HG02840 (cell line): Measurements from ENCODE around the gene TMEM158.
A peak's percentile ranks its signal among the peaks of the same experiment; 100 is the strongest.

ENCODE experiments used
- ATAC-seq: cut with Tn5 transposase; IDR thresholded peaks from one replicate; pipeline ENCODE4 v1.9.1; 2021; ENCODE audit warnings: mild to moderate bottlenecking, moderate library complexity, moderate number of reproducible peaks; ENCODE audit not compliant: unreplicated experiment, low FRiP score

The TMEM158 gene

DNA sequence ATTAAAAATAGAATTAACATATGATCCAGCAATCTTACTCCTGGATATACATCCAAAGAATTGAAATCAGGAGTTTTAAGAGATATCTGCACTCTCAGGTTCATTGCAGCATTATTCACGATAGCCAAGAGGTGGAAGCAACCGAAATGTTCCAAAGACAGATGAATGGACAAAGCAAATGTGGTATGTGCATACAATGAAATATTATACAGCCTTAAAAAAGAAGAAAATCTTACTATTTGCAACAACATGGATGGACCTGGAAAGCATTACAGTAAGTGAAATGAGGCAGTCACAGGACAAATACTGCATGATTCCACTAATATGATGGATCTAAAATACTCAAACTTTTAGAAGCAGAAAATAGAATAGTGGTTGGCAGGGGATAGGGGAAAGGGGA, 9.3 kb upstream of the TMEM158 start:
- ATAC-seq, result no peak

DNA sequence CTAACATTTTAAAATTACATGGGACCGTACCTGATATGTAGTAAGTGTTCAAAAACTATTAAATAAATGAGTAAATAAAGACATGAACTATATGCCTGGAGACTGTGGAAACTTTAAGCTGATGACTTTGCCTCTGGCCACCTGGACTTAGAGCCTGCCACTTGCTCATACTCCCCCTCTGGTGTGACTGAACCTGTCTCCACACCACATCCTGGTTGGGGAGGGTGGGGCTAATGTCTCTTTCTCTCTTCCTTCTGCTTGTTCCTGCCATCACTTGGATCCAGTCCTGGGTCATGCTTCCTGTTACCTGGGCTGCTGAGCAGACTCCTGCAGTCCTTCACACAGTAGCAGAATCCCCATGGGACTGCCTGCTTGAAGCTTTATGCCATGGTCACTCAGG, 8.2 kb upstream of the TMEM158 start:
- no peak for ATAC-seq

GRCh38 chr3:45232521-45232920, 6.4 kb upstream of the TMEM158 start:
- no peak for ATAC-seq

DNA sequence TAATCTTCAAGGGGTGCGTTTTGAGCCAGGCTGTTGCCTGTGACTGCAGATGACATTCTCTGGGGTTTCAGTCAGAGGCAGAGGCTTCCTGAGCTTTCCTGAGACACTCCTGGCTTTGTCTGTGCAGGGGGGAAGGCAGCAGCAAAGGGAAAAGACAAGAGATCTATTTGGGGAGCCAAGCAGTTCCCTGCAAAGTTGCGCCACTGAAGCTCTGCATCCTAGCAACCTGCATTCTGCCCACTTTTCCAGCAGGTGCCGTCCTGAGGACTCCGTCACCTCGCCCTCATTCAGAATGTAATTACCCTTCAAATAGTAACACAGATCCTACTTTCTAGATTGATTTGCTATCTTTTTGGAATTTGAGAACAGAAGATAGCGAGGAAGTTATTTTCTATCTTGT, 1.9 kb upstream of the TMEM158 start:
- no peak for ATAC-seq

GRCh38 chr3:45227071-45227820, 1.2 kb upstream of the TMEM158 start:
- no peak for ATAC-seq

- peak; percentile 35 for ATAC-seq
These were observed 452 bp downstream of the TMEM158 start for GRCh38 chr3:45225465-45226205.

DNA sequence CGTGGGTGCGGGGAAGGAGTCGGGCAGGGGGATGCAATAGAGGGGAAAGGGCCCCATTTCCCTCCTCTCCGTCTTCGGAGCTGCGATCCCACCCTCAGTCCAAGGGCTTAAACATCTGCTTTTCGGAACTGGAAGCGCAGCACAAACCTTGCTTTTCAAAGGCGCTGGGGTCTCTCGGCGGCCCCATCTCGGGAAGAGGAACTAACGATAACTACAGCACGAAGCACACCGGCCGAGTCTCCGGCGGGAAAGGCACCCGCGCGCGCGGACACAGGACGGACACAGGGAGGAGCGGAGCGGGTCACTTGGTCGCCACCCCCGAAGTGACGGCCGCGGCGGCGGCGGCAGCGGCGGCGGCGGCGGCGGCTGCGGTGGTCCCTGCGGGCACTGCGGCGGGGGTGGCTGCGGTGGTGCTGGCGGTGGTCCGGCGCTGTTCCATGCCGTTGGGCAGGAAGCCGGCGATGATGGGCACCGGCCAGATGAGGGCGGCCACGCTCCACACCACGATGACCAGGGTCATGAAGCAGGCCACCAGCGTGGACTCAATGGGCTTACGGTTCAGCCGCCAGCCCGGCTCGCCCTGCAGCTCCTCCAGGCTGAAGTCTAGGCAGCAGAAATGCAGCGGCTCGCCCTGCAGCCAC, 1.1 kb downstream of the TMEM158 start:
- peak; percentile 13 for ATAC-seq

- no peak for ATAC-seq
These were observed 2.0 kb downstream of the TMEM158 start for GRCh38 chr3:45223889-45224727.

DNA sequence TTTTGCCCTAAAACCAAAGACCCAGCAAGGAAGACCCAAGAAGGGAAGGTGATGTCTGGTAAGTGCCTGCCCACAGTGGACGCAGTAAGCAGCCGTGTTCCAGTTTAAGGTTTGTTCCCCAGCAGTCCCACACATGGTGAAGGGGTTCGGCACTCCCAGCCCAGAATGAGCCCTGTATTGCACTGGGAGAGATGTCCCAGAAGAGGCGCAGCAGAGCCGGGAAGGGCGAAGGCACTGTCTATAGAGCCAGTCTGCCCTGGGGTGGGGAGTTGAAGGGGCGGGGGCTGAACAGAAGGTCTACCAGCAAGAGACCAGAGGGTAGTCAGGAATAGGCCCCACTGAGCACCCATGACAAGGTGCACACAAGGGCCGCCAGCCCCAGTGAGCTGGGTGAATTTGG, 6.4 kb downstream of the TMEM158 start:
- no peak for ATAC-seq

- ATAC-seq, result no peak
These were observed 7.3 kb downstream of the TMEM158 start for GRCh38 chr3:45218578-45219390.

DNA sequence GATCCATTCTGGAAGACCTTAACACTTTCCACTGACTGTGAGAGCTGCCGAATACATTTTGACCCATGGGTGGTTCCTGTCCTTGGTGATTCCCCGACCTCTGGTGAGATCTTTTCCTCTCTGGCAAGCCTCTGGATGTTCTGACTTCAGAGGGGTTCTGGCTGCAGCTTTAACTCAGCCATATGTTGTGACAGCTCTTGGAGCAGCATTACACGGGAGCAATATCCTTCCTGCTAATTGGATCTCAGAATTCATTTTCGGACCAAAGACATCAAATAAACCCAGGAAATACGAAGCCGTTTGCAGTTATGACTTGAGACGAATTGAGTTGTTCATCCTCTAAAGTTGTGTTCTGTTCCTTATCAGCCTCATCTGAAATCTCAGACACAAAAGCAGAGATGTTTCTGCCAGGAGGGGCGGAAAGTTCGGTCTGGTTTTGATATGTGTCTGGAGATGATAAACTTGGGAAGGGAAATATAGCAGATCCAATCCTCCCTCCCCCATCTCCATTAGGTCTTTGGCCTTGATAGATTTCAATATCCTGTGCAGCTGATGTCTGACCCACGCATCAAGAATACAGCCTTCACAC, 10.0 kb downstream of the TMEM158 start:
- no peak for ATAC-seq

DNA sequence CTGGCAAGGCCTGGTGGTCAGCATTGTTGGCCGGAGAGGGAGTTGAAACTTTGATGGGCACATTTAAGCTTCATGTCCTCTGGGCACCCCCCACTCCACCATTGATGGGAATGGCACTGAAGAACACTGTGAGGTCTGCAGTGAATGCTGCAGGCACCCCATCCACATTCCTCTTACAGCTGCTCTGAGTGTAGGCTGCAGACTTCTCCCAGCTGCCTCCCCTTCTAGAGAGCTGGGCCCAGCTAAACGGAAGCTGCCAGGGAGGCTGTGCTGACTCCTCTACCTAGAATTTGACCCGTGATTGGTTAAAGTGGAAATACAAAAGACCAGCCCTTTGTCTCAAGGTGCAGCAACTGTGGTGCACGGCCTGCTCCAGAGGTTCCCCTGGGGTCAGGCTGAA, 10.6 kb downstream of the TMEM158 start:
- ATAC-seq, result no peak

DNA sequence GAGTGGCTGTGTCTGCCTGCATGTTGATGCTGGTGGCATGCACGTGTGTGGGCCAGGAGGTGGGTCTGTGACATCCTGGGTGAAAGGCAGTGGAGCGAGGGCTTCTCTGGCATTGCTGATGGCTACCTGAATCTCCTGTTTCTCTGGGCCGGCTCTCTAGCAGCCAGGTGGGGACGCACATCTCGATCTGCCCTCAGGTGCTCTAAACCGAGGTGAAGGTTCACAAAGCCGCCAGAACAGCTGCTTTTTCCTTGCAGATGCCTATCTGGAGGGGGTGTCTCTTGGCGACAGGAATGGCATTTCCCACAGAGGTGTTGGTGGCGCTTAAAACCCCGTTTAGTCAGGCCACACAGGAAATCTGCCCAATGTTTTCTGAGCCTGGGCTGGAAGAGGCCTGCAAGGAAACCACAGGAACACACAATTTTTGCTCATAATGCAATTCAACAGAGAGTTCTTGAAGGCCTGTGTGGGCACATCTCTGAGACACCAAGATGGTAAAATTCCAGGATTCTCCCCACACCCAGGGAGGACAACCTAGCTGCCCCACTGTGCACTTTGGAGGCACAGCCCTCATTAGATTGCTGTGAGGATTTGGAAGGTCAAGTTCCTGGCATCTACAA, 11.9 kb downstream of the TMEM158 start:
- no peak for ATAC-seq

GRCh38 chr3:45212095-45212468, 14.0 kb downstream of the TMEM158 start:
- no peak for ATAC-seq

- ATAC-seq, result no peak
These were observed 14.5 kb downstream of the TMEM158 start for GRCh38 chr3:45211466-45212094.

GRCh38 chr3:45210308-45211041, 15.6 kb downstream of the TMEM158 start:
- no peak for ATAC-seq

DNA sequence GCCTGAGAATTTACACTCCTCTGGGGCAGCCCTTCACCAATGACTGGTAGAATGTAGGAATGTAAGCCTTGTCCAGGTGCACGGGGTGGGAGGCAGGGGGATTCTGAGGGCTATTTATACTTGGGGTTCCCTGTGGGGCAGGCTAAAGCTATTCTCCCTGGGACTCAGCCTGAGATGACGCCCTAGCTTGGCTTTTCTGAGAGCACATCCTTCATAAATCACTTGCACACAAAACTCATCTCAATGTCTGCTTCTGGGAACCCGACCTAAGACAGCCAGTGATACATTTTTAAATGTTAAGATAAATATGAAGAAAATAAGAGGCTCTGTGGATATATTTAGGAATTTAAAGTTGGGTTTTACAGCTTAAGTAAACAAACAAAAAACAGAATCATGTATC, 16.6 kb downstream of the TMEM158 start:
- ATAC-seq, result no peak

DNA sequence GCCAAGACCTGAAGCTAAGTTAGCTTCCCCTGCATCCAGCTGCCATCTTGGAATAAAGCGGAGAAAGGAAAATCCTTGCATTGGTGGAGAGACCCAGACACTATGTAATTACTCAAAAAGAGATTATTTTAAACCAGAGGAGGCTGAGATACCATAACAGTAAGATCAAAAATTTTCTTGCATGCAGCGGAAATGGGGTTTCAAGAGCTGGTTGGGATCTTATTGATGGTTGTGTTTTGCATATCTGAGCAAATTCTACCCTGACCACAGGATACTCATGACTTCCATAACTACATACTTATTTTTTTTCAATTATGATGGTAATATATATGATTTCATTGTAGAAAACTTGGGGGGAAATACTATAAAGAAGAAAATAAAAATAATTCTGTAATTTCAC, 17.5 kb downstream of the TMEM158 start:
- no peak for ATAC-seq
